HG03066 (cell line): ENCODE data around the gene PARD3.

Source experiments
- ATAC-seq: cut with Tn5 transposase; IDR thresholded peaks from one replicate; pipeline ENCODE4 v1.9.1; 2021; ENCODE audit warnings: low read depth; ENCODE audit not compliant: unreplicated experiment

Gene PARD3

GRCh38 chr10:34593374-34593890 lies 221.7 kb downstream of the PARD3 start:
- ATAC-seq, result no peak

- ATAC-seq, result no peak
These were observed 224.3 kb downstream of the PARD3 start for GRCh38 chr10:34590793-34591192.

- no peak for ATAC-seq
These were observed 225.8 kb downstream of the PARD3 start for GRCh38 chr10:34589275-34589674.

GRCh38 chr10:34587680-34588019 lies 227.4 kb downstream of the PARD3 start:
- no peak for ATAC-seq

GRCh38 chr10:34587002-34587679 lies 228.0 kb downstream of the PARD3 start:
- no peak for ATAC-seq

GRCh38 chr10:34585422-34586112 lies 229.5 kb downstream of the PARD3 start:
- no peak for ATAC-seq

- ATAC-seq, result no peak
These were observed 230.9 kb downstream of the PARD3 start for GRCh38 chr10:34584164-34584563.

- no peak for ATAC-seq
These were observed 233.1 kb downstream of the PARD3 start for GRCh38 chr10:34581801-34582532.

GRCh38 chr10:34580643-34581042 lies 234.5 kb downstream of the PARD3 start:
- no peak for ATAC-seq

GRCh38 chr10:34580214-34580613 lies 234.9 kb downstream of the PARD3 start:
- no peak for ATAC-seq

- ATAC-seq, result no peak
These were observed 236.6 kb downstream of the PARD3 start for GRCh38 chr10:34578468-34578867.

- ATAC-seq, result no peak
These were observed 238.3 kb downstream of the PARD3 start for GRCh38 chr10:34576797-34577196.

GRCh38 chr10:34575882-34576281 lies 239.2 kb downstream of the PARD3 start:
- ATAC-seq, result no peak

GRCh38 chr10:34574353-34574934 lies 240.7 kb downstream of the PARD3 start:
- no peak for ATAC-seq

- ATAC-seq, result no peak
These were observed 244.2 kb downstream of the PARD3 start for GRCh38 chr10:34570887-34571286.

- no peak for ATAC-seq
These were observed 247.3 kb downstream of the PARD3 start for GRCh38 chr10:34567659-34568253.

- ATAC-seq, result no peak
These were observed 249.2 kb downstream of the PARD3 start for GRCh38 chr10:34565934-34566333.

GRCh38 chr10:34558093-34558583 lies 257.0 kb downstream of the PARD3 start:
- ATAC-seq, result no peak

GRCh38 chr10:34557173-34557572 lies 257.9 kb downstream of the PARD3 start:
- no peak for ATAC-seq

- ATAC-seq, result no peak
These were observed 259.4 kb downstream of the PARD3 start for GRCh38 chr10:34555653-34556052.

GRCh38 chr10:34553747-34554146 lies 261.3 kb downstream of the PARD3 start:
- no peak for ATAC-seq
